Kidney epithelial cell (primary cell): ENCODE data around the gene CCDC43. TPM values are rescaled to one million over a fixed set of nuclear protein-coding genes. Genes with fewer than 3 reads are reported as not detected.
A peak's percentile ranks its signal among the peaks of the same experiment; 100 is the strongest.
"Not testable (repeated sequence)": the region's sequence is repeated elsewhere in the genome, so short reads cannot be mapped to it uniquely, and the experiment has no call there.

Experiments
- DNase-seq: peaks from one replicate; pipeline ENCODE4 v3.0.0-alpha.2; 2010; ENCODE audit warnings: low read depth
- H3K27me3 ChIP-seq: 2 replicates; pipeline ENCODE4 v1.6.0; 2011; ENCODE audit warnings: low read length; ENCODE audit not compliant: control insufficient read depth, insufficient read depth
- H3K36me3 ChIP-seq: 2 replicates; pipeline ENCODE4 v1.5.1; 2011; ENCODE audit warnings: low read length; ENCODE audit not compliant: control insufficient read depth, insufficient read depth
- H3K4me3 ChIP-seq: 2 replicates; pipeline ENCODE4 v1.5.1; 2011; ENCODE audit warnings: low read depth, mild to moderate bottlenecking, control low read depth, low read length
- total RNA-seq: library from RNA; depleted of rRNA; stranded (reverse); fragments of >200 nt; gene quantifications from 2 replicates; pipeline ENCODE4 v1.2.3, GENCODE V29; 2015
- TF ChIP-seq, protein P1 (sequence below): IDR thresholded peaks from 2 replicates; pipeline ENCODE4 v1.5.1; 2011; ENCODE audit warnings: mild to moderate bottlenecking, moderate library complexity, low read length, control low read depth, inconsistent platforms; ENCODE audit not compliant: insufficient read depth, poor library complexity, severe bottlenecking

Gene CCDC43
- total RNA-seq, 1 donor from 2014 or later = 23.6 TPM

DNA sequence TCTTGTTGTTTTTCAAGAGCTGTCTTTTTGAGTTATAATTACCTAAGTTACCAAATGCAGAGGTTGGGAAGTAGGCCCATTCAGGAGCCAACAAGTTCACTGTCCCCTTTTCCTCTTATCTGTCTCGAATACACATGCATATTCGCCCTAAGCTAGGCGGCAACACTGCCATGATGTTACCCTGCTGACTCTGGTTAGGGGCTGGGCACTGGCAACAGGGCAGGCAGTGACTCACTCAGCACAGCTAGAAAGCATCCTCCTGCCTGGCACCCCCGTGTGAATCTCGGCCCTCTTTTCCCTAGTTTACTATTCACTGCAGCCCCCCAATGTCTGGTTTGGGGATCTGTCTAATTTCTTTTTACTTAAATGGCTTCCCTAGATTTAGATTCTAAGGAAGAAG lies 32.7 kb upstream of the CCDC43 start:
- TF ChIP-seq, protein P1, sequence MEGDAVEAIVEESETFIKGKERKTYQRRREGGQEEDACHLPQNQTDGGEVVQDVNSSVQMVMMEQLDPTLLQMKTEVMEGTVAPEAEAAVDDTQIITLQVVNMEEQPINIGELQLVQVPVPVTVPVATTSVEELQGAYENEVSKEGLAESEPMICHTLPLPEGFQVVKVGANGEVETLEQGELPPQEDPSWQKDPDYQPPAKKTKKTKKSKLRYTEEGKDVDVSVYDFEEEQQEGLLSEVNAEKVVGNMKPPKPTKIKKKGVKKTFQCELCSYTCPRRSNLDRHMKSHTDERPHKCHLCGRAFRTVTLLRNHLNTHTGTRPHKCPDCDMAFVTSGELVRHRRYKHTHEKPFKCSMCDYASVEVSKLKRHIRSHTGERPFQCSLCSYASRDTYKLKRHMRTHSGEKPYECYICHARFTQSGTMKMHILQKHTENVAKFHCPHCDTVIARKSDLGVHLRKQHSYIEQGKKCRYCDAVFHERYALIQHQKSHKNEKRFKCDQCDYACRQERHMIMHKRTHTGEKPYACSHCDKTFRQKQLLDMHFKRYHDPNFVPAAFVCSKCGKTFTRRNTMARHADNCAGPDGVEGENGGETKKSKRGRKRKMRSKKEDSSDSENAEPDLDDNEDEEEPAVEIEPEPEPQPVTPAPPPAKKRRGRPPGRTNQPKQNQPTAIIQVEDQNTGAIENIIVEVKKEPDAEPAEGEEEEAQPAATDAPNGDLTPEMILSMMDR = no peak
- H3K36me3 ChIP-seq = no peaks in the 10 kb centered on the region
- no peak overlapping the region for H3K4me3 ChIP-seq
- H3K27me3 ChIP-seq = no peaks in the 10 kb centered on the region
- DNase-seq = no peak

DNA sequence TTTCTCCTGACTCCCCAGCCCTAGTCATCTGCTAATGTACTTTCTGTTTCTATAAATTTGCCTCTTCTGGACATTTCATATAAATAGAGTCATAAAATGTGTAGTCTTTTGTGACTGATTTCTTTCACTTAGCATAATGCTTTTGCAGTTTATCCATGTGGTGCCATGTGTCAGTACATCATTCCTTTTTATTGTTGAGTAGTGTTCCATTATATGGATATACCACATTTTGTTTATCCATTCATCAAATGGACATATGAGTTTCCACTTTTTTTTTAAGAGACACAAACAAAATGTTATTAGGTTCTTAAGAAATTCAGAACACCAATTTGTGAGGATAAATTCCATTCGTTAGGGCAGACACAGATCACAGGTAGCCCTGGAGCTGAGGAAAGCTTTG lies 29.9 kb upstream of the CCDC43 start:
- H3K36me3 ChIP-seq = no peaks in the 10 kb centered on the region
- no peak for DNase-seq
- H3K4me3 ChIP-seq = no peak overlapping the region
- no peaks in the 10 kb centered on the region for H3K27me3 ChIP-seq
- TF ChIP-seq, protein P1 = no peak

DNA sequence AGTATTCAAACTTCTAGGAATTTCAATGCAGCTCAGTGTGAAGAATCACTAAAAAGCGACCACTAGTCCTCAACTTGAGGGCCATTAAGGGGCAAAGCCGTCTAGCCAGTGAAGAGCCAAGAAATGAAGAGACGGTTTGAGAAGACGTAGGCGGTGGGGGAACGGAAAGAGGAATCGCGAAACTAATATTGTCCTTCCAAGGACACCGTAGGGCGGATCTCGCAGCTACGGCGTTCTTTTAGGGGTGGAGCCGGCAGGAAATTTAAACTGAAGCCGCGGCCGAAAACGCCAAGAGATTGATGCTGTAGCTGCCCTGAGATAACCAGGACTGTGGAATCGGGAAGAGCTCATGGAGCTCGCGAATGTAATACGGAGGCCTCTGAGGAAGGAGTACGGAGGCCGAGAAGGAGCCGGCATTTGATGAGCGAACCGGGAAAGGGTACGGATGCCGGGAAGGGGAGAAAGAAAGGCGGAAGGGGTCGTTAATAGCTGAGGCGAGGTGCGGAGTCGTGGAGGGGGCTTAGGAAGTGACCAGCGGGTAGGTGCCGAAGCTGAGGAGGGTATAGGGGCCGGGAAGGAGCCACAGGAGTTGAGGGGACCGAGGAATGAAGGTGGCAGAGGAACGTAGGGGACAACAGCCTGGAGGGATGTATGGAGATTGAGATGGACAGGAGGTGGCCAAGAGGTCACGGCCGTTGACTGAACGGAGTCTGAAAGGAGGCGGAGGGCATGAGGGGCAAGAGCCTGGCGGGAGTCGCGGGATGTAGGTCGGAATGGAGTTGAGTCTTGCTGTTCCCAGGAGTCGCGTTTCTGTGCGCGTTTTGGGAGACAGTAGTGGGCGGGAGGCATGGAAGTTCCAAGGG lies 19.1 kb upstream of the CCDC43 start, which contains the start of gene DBF4B:
TSS of gene DBF4B (plus strand) at position 265 of the 863 bp plus-strand sequence. CDS start at position 421, 156 bp downstream.
- Histone ChIP-seq H3K27me3 (no peaks in the 10 kb centered on the region), H3K4me3 (peak within 1 kb of the TSS; percentile 59), H3K36me3 (no peaks in the 10 kb centered on the region)
- TF ChIP-seq, protein P1 = no peak
- peak; percentile 68 for DNase-seq

- Histone ChIP-seq H3K36me3 (no peaks in the 10 kb centered on the region), H3K4me3 (peak overlapping the region; percentile 59), H3K27me3 (no peaks in the 10 kb centered on the region)
- DNase-seq = no peak
- TF ChIP-seq, protein P1 = no peak
Observed at GRCh38 chr17:44707755-44708400, 18.3 kb upstream of the CCDC43 start.

DNA sequence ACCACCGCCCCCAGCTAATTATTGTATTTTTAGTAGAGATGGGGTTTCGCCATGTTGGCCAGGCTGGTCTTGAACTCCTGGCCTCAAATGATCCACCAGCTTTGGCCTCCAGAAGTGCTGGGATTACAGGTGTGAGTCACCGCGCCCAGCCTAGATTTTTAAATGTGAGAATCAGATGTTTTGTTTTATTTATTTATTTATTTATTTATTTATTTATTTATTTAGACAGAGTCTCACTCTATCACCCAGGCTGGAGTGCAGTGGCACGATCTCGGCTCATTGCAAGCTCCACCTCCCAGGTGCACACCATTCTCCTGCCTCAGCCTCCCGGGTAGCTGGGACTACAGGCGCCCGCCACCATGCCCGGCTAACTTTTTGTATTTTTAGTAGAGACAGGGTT lies 10.7 kb upstream of the CCDC43 start:
- not testable (repeated sequence) for DNase-seq, H3K4me3 ChIP-seq, H3K27me3 ChIP-seq, H3K36me3 ChIP-seq

GRCh38 chr17:44693609-44694008 lies 4.0 kb upstream of the CCDC43 start:
- H3K27me3 ChIP-seq = no peaks in the 10 kb centered on the region
- no peak overlapping the region for H3K4me3 ChIP-seq
- no peak for DNase-seq
- H3K36me3 ChIP-seq = no peaks in the 10 kb centered on the region
- TF ChIP-seq, protein P1 = no peak

- DNase-seq, H3K4me3 ChIP-seq, H3K27me3 ChIP-seq, H3K36me3 ChIP-seq: not testable (repeated sequence)
Observed at GRCh38 chr17:44690746-44691306, 1.2 kb upstream of the CCDC43 start.
